ENCODE results near the gene SMIM44. TPM values are rescaled to one million over a fixed set of nuclear protein-coding genes. Genes with fewer than 3 reads are reported as not detected.

Gene SMIM44
- total and polyA plus RNA-seq, 9 of the 15 experiments (the other 6 are each of a cell fraction or from before 2014, with no cell fraction given) = not detected

DNA sequence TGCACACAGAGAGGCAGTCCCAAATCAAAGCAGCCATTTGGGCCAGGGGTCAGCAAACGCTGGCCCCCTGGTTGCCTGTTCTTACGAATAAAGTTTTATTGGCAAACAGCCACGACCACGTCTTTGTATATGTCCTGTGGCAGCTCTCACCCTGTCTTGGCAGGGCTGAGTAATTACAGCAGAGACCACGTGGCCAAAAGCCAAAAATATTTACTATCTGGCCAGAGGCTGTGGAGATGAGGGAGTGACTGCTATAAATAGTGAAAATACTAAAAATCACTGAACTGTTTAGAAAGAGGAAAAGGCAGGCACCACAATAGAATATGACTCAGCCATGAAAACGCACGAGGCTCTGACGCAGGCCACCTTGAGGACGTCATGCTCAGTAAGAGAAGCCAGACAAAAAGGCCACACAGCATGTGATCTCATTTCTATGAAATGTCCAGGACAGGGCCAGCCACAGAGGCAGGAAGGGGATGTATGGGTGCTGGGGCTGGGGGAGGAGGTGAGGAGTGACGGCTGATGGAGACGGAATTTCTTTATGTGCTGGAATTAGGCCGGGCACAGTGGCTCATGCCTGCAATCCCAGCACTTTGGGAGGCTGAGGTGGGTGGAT is 32.3 kb downstream of the SMIM44 start (continued):
- TF ChIP-seq, protein P1, sequence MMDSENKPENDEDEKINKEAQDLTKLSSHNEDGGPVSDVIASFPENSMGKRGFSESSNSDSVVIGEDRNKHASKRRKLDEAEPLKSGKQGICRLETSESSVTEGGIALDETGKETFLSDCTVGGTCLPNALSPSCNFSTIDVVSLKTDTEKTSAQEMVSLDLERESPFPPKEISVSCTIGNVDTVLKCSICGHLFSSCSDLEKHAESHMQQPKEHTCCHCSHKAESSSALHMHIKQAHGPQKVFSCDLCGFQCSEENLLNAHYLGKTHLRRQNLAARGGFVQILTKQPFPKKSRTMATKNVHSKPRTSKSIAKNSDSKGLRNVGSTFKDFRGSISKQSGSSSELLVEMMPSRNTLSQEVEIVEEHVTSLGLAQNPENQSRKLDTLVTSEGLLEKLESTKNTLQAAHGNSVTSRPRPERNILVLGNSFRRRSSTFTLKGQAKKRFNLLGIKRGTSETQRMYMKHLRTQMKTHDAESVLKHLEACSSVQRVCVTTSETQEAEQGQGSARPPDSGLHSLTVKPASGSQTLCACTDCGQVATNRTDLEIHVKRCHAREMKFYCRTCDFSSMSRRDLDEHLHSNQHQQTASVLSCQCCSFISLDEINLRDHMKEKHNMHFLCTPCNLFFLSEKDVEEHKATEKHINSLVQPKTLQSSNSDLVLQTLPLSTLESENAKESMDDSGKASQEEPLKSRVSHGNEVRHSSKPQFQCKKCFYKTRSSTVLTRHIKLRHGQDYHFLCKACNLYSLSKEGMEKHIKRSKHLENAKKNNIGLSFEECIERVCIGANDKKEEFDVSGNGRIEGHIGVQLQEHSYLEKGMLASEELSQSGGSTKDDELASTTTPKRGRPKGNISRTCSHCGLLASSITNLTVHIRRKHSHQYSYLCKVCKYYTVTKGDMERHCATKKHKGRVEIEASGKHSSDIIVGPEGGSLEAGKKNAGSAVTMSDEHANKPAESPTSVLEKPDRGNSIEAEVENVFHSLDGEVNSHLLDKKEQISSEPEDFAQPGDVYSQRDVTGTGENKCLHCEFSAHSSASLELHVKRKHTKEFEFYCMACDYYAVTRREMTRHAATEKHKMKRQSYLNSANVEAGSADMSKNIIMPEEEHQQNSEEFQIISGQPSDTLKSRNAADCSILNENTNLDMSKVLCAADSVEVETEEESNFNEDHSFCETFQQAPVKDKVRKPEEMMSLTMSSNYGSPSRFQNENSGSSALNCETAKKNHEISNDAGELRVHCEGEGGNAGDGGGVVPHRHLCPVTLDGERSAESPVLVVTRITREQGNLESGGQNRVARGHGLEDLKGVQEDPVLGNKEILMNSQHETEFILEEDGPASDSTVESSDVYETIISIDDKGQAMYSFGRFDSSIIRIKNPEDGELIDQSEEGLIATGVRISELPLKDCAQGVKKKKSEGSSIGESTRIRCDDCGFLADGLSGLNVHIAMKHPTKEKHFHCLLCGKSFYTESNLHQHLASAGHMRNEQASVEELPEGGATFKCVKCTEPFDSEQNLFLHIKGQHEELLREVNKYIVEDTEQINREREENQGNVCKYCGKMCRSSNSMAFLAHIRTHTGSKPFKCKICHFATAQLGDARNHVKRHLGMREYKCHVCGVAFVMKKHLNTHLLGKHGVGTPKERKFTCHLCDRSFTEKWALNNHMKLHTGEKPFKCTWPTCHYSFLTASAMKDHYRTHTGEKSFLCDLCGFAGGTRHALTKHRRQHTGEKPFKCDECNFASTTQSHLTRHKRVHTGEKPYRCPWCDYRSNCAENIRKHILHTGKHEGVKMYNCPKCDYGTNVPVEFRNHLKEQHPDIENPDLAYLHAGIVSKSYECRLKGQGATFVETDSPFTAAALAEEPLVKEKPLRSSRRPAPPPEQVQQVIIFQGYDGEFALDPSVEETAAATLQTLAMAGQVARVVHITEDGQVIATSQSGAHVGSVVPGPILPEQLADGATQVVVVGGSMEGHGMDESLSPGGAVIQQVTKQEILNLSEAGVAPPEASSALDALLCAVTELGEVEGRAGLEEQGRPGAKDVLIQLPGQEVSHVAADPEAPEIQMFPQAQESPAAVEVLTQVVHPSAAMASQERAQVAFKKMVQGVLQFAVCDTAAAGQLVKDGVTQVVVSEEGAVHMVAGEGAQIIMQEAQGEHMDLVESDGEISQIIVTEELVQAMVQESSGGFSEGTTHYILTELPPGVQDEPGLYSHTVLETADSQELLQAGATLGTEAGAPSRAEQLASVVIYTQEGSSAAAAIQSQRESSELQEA (IDR thresholded peaks at IDR 0.05; ENCODE audit: low read depth) = no peak
- TF ChIP-seq NBN (IDR thresholded peaks at IDR 0.05; ENCODE audit: low read depth) (no peak), FOSL1 (tag; conservative IDR thresholded peaks at IDR 0.05) (peak; percentile 92), MEF2D (tag; conservative IDR thresholded peaks at IDR 0.05; ENCODE audit: low read depth) (peak; percentile 99), RBM25 (IDR thresholded peaks at IDR 0.05; ENCODE audit: low read depth, low read length, severe bottlenecking) (peak; percentile 18), HDAC1 (IDR thresholded peaks at IDR 0.05) (peak in 1 of 2 experiments; percentile 28; a peak in 1 of 4 replicates), EWSR1 (IDR thresholded peaks at IDR 0.05; ENCODE audit: borderline replicate concordance, low read depth, partially characterized antibody) (no peak), ZBTB7A (IDR thresholded peaks at IDR 0.05; ENCODE audit: borderline replicate concordance, control insufficient read depth, low read depth, low read length) (peak; percentile 54), MAFF (IDR thresholded peaks at IDR 0.05; ENCODE audit: low read length) (no peak), TARDBP (IDR thresholded peaks at IDR 0.05) (no peak), HMGN3 (IDR thresholded peaks at IDR 0.05; ENCODE audit: borderline replicate concordance, extremely low read depth, insufficient read length, low read depth, low read length) (no peak)
- TF ChIP-seq, protein P2, sequence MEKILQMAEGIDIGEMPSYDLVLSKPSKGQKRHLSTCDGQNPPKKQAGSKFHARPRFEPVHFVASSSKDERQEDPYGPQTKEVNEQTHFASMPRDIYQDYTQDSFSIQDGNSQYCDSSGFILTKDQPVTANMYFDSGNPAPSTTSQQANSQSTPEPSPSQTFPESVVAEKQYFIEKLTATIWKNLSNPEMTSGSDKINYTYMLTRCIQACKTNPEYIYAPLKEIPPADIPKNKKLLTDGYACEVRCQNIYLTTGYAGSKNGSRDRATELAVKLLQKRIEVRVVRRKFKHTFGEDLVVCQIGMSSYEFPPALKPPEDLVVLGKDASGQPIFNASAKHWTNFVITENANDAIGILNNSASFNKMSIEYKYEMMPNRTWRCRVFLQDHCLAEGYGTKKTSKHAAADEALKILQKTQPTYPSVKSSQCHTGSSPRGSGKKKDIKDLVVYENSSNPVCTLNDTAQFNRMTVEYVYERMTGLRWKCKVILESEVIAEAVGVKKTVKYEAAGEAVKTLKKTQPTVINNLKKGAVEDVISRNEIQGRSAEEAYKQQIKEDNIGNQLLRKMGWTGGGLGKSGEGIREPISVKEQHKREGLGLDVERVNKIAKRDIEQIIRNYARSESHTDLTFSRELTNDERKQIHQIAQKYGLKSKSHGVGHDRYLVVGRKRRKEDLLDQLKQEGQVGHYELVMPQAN (IDR thresholded peaks at IDR 0.05; ENCODE audit: borderline replicate concordance) = 0 out of 2 replicates have a peak, but pooled peaks have one; percentile 13
- TF ChIP-seq, protein P3, sequence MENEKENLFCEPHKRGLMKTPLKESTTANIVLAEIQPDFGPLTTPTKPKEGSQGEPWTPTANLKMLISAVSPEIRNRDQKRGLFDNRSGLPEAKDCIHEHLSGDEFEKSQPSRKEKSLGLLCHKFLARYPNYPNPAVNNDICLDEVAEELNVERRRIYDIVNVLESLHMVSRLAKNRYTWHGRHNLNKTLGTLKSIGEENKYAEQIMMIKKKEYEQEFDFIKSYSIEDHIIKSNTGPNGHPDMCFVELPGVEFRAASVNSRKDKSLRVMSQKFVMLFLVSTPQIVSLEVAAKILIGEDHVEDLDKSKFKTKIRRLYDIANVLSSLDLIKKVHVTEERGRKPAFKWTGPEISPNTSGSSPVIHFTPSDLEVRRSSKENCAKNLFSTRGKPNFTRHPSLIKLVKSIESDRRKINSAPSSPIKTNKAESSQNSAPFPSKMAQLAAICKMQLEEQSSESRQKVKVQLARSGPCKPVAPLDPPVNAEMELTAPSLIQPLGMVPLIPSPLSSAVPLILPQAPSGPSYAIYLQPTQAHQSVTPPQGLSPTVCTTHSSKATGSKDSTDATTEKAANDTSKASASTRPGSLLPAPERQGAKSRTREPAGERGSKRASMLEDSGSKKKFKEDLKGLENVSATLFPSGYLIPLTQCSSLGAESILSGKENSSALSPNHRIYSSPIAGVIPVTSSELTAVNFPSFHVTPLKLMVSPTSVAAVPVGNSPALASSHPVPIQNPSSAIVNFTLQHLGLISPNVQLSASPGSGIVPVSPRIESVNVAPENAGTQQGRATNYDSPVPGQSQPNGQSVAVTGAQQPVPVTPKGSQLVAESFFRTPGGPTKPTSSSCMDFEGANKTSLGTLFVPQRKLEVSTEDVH (IDR thresholded peaks at IDR 0.05; ENCODE audit: low read depth, partially characterized antibody) = no peak

Data from K562 (cell line).